ENCODE data around the gene PAH.

DNA sequence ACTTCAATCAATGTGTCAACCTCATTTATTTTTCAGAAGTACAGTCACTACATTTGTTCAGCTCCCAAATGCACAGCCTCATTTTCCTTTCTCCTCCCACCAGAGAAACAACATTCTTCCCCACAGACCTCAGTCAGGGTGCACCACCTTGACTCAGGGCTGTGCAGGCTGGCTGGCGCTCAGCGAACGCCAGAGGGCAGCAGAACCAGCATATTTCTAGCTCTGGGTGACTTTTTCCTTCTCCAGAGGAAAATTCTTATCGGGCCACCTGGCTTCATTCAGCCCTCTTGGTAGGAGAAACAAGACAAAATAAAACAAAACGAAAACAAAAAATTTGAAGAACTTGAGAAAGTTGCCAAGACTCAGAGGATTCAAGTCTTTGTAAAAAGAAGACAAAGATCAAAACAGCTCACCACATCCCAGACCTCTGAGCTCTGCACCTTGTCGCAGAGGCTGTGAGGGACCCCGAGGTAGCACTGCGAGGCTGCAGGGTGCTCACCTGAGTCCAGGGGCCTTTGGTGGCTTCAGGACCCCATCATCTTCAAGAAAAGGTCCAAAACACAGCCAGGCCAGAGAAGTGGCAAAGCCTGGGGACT, 33.7 kb downstream of the PAH start:
- TF ChIP-seq GLIS3 (CRISPR knock-in tag; IDR thresholded peaks at IDR 0.05) (no peak), OSR1 (CRISPR knock-in tag; IDR thresholded peaks at IDR 0.05) (no peak), ZNF565 (CRISPR knock-in tag; conservative IDR thresholded peaks at IDR 0.05; ENCODE audit: low read depth) (no peak), BACH2 (CRISPR knock-in tag; IDR thresholded peaks at IDR 0.05; ENCODE audit: borderline replicate concordance) (no peak), TOX (CRISPR knock-in tag; IDR thresholded peaks at IDR 0.05; ENCODE audit: borderline replicate concordance) (no peak), PPARA (CRISPR knock-in tag; IDR thresholded peaks at IDR 0.05; ENCODE audit: borderline replicate concordance) (no peak)
- TF ChIP-seq, protein P1, sequence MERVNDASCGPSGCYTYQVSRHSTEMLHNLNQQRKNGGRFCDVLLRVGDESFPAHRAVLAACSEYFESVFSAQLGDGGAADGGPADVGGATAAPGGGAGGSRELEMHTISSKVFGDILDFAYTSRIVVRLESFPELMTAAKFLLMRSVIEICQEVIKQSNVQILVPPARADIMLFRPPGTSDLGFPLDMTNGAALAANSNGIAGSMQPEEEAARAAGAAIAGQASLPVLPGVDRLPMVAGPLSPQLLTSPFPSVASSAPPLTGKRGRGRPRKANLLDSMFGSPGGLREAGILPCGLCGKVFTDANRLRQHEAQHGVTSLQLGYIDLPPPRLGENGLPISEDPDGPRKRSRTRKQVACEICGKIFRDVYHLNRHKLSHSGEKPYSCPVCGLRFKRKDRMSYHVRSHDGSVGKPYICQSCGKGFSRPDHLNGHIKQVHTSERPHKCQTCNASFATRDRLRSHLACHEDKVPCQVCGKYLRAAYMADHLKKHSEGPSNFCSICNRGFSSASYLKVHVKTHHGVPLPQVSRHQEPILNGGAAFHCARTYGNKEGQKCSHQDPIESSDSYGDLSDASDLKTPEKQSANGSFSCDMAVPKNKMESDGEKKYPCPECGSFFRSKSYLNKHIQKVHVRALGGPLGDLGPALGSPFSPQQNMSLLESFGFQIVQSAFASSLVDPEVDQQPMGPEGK (CRISPR knock-in tag; IDR thresholded peaks at IDR 0.05; ENCODE audit: borderline replicate concordance), result no peak
